T-helper 1 cell treated with Interleukin-12 subunit alpha and Interleukin-12 subunit beta and Interleukin-4 antibody, amounts not matched to agents 30 ng/mL and 1 ng/mL, for 36 hours (primary cell): ENCODE results near the gene UBE2I. TPM values are rescaled to one million over a fixed set of nuclear protein-coding genes. Genes with fewer than 3 reads are reported as not detected.
"Not testable (repeated sequence)": the region's sequence is repeated elsewhere in the genome, so short reads cannot be mapped to it uniquely, and the experiment has no call there.

Experiments used
- intact Hi-C: fragments of 100-400 bp; cut with micrococcal nuclease; formaldehyde crosslinking; loops from one replicate; pipeline ENCODE4 v1.15.1; 2024
- total RNA-seq: library from RNA; stranded (reverse); gene quantifications from 2 replicates; pipeline ENCODE4 v1.2.3, GENCODE V29; 2022

Gene UBE2I
- total RNA-seq: 217 and 224 TPM in 2 replicates

DNA sequence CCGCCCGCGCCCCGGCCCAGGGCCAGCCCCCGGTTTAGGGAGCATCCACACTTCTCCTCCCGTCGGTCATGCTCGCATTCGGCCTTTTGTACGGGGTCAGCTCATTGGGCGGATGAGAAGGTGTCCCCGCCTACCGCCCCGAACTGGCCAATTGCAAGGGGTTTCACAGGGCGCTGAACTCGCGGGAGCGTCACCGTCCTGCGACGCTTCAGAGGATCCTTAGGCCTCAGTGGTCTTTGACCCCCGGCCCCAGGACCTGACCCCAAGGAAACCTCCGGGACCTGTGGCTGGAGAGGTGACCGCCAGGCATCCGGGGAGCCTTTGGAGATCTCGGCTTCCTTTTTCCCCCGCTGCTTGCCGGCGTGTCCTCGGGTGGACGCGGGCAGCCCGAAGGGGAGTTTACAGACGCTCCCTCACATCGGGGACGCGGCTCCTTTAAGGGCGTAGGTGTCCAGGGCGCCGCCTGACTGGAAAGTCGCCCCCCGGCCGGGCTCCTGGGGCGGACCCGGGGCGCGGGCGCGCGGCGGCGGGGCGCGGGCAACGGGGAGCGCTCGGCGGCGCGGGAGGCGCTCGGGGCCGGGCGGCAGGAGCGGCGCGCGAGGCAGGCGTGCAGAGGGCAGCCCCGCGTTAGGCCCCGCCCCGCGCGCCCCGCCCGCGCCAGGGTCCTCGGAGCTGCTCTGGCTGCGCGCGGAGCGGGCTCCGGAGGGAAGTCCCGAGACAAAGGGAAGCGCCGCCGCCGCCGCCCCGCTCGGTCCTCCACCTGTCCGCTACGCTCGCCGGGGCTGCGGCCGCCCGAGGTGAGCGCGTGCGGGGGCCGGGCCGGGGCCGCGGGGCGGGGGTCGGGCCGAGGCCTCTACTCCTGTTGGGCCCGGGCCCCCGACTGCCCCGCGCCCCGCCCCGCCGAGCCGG lies at the start of gene UBE2I:
Gene UBE2I, plus strand, starts transcription at position 660 of the 909 bp plus-strand sequence. CDS start 4,395 bp downstream, outside the sequence.
- intact Hi-C loops: loop anchor here (1.0 to 10.0 kb wide), 5 partner anchors 8 to 302 kb away; partner anchors contain the start of gene TMEM204

DNA sequence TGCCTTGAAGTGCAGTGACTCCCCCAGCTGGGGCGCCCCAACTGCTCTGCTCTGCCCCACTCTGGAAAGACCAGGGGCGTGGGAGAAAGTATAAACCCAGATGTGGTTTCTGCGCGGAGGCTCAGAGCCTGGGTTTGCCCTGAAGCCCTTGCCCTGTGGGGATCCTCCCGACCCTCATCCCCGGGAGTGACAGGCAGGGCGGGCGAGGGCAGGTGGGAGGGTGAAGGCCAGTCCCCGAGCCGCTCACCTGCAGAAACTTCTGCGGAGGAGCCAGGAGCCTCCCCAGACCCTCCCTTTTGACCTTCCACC lies 49.7 kb upstream of the UBE2I start:
- intact Hi-C loops: no loop called here

DNA sequence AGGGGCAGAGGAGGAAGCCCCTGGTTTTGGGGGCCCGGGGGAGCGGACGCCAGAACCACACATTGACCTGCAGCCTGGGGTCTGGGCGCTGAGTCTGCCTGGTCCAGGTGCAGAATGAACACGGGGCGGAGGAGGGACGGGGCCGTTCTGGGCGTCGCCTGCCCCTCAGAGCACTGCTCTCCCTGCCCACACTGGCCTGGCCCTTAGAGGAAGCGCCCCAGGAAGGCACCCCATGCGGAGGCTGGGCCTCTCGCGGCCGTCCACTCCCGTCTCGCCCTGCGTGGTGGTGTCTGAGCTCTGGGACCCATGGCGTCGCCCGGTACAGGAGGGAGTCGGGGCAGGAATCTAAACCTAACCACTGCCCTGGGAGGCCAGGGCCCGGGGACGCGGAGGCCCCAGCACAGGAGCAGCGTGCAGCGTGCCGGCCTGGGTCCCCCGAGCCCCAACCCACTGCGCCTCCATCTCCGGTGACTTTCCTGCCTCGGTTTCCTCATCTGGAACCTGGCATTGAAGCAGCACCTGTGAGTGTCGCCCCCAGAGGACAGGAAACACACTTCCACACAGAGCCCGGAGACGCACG lies 49.2 kb upstream of the UBE2I start:
- intact Hi-C loops: no loop called here

DNA sequence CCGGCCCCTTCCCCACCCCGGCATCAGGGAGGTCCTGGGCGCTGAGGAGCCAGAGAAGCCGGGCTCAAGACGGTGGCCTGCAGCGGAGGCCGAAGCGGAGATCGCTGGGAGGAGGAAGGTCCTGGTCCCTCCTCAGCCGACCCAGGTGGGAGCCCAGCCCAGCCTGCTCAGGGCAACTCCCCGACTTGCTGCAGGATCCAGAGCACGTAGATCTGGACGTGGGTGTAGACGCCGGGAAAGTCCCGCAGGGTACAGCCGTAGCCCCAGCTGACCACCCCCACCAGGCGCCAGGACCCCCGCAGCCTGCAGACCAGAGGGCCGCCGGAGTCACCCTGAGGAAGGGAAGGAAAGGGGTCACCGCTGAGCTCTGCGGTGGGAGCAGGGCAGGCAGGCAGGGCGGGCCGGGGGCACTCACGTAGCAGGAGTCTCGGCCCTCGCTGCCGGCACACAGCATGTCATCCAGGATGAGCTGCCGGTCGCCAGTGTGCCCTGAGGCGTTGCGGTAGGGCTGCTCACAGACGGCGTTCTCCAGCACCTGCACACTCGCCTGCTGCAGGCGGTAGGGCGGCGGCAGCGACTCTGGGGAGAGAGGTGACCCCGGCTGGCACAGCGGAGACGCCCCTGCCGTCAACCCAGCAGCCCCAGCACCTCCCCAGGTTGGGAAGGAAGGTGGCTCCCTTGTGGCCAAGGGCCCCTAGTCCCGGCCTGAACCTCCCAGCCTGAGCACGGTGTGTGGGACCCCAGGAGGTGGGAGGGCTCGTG lies 48.1 kb upstream of the UBE2I start:
- intact Hi-C loops: no loop called here

DNA sequence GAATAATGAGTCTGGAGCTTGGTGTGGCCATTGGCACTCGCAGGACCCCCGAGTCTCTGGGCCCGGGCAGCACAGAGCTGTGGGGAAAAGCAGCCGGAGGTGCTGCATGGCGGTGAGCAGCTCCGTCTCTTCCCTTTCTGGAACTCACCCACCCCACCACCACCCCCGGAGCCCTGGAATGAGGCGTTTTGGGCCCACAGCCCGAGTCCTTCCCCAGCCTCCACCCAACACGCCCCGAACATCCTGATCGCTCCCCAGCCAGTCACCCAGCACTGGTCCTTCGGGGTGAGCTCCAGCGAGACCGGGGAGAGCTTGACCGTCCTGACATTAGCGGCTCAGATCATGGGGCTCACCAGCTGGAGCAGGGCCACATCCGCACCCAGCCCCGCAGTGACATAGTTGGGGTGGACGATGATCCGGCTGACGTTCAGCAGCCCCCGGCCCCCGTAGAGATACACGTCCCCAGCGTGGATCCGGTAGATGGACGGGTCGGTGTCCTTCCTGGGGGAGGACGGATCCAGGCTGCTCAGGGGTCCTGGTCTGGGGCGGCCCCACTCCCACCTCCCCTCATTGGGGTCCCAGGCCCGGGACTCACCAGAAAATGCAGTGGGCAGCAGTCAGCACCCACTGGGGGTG lies 47.1 kb upstream of the UBE2I start:
- intact Hi-C loops: no loop called here

DNA sequence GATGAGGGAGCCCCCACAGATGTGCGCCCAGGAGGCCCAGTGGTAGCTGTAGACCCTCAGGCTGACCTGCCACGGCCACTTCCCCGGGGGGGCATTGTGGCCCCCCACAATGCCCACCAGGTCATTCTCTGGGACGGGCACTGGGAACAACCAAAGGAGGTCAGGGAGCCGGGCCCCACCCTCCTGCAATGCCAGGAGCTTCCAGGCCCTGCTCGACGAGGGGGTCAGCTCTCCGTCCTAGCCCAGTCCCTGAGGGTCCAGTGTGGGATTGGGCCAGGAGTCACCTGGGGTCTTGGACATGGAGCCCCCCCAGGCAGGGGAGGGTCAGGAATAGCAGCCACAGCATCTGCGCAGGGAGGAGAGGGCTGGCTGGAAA lies 46.6 kb upstream of the UBE2I start:
- intact Hi-C loops: no loop called here

DNA sequence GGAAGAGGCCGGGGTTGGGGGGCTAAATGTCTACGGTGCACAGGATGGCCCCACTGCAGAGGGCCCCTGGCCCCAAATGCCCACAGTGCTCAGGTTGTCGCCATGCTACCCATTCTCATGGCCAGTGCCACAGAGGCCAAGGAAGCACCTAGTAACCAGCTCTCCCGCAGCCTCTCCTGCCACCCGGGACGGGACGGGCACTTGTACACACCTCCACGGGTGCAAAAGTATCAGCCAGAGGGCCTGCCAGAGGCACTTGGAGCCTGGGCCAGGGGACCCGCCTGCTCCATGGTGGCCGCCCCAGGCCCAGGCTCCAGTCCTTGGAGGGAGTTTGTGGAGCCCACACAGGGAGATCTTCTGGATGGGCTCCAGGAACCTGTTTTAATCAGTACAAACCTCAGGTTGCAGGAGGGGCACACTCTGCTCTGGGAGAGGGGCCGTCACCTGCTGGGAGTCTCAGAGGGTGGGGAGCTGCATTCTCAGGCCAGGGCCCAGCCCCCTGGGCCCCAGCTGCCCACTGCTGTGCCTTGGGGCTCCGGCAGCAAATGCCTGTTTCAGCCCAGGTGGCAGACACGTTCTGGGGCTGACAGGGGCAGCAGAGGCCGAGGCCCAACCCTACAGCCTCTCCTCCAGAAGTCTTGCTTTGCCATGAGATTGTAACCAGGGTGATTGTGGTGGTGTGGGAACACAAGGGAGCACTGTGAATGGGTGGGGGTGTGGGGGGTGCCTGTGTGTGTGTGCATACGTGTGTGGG lies 45.7 kb upstream of the UBE2I start:
- intact Hi-C loops: no loop called here

DNA sequence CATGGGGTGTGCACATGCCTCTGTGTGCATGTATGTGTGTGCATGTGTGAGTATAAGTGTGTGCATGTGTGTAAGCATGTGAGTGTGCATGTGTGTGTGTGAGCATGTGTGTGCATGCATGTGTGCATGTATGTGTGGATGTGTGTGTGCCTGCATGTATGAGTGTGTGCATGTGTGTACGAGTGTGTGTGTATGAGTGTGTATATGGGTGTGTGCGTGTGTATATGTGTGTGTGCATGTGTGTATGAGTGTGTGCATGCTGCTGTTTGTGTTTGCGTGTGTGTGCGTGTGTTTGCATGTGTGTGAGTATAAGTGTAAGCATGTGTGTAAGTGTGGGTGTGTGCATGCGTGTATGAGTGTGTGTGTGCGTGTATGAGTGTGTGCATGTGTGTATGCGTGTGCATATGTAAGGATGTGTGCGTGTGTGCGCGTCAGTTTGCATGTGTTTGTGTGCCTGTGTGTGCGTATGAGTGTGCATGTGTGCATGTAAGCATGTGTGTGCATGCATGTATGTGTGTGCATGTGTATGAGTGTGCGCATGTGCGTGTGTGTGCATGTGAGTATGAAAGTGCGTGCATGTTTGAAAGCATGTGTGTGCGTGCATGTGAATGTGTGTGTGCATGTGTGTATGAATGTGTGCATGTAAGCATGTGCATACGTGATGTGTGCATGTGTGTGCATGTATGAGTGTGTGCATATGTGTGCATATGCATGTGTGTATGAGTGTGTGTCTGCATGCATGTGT lies 44.9 kb upstream of the UBE2I start:
- intact Hi-C loops: no loop called here

DNA sequence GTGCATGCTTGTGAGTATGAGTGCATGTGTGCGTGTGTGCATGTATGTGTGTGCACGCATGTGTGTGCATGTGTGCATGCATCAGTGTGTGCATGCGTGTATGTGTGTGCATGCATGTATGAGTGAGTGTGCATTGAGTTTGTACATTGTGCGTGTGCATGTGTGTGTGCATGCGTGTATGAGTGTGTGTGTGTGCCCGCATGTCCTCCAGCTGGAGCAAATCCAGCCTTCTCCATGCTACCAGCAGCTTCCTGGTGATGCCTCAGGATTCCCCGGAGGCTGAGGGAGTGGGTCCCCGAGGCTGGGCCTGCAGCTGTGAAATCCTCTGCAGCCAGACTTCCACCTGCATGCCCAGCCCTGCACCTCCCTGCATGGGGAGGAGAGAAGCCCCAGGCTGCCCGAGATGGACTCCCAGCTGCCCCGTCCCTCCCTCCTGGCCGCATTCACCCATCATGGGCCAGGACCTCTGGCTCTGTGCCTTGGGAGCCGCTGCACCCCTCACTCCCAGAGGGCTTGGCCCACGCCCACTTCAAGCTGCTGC lies 44.3 kb upstream of the UBE2I start:
- intact Hi-C loops: no loop called here

DNA sequence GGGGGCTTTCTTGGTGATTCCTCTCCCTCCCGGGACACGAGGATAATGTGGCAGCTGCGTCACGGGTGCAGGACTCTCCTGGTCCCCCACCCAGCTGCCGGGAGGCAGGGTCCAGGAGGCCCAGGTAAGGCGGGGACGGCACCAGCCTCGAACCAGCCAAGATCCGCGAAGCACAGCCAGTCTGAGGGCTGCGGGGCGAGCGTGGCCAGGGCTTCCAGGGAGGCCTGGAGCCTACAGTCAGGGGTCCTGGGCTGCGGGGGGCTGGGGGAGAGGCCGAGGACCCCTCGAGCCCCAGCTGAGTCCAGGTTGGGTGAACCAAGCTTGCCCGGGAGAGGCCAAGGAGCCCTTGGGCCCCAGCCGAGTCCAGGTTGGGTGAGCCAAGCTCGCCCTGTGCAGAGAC lies 43.6 kb upstream of the UBE2I start:
- intact Hi-C loops: no loop called here

DNA sequence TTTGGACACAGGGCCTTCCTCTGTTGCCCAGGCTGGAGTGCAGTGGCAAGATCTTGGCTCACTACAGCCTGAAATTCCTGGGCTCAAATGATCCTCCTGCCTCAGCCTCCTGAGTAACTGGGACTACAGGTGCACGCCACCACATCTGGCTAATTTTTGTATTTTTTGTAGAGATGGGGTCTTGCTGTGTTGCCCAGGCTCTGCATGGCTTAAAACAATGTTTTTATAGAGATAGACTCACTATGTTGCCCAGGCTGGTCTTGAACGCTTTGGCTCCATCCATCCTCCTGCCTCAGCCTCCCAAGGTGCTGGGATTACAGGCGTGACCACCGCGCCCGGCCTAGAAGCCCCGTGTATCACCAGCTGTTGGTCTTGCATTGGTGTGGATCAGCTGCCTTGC lies 40.0 kb upstream of the UBE2I start:
- intact Hi-C loops: not testable (repeated sequence)

DNA sequence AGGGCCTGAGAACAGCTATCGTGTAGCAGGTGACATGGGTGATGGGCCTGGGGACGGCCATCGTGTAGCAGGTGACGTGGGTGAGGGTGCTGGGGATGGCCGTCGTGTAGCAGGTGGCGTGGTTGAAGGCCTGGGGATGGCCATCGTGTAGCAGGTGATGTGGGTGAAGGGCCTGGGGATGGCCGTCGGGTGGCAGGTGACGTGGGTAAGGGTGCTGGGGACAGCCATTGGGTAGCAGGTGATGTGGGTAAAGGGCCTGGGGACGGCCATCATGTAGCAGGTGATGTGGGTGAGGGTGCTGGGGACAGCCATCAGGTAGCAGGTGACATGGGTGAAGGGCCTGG lies 38.1 kb upstream of the UBE2I start:
- intact Hi-C loops: no loop called here

DNA sequence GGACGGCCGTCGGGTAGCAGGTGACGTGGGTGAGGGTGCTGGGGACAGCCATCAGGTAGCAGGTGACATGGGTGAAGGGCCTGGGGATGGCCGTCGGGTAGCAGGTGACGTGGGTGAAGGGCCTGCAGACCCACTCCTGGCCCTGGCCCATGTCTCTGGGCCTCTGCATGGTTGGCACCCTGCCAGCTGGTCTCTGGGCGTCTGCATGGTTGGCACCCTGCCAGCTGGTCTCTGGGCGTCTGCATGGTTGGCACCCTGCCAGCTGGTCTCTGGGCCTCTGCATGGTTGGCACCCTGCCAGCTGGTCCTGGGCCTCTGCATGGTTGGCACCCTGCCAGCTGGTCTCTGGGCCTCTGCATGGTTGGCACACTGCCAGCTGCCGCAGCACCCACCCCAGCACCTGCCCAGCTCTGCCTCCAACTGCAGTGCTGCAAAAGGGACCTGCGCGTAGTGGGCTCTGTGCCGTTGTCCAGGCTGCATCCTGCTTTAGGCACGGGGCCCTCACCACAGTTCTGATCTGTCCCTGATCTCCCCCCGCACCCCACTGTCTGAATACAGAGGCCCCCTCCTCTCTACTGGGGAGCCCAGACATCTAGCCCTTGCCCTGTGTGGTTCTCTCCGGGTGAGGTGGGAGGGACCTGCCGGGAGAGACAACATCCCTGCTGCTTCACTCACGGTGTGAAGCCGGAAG lies 37.6 kb upstream of the UBE2I start:
- intact Hi-C loops: not testable (repeated sequence)

DNA sequence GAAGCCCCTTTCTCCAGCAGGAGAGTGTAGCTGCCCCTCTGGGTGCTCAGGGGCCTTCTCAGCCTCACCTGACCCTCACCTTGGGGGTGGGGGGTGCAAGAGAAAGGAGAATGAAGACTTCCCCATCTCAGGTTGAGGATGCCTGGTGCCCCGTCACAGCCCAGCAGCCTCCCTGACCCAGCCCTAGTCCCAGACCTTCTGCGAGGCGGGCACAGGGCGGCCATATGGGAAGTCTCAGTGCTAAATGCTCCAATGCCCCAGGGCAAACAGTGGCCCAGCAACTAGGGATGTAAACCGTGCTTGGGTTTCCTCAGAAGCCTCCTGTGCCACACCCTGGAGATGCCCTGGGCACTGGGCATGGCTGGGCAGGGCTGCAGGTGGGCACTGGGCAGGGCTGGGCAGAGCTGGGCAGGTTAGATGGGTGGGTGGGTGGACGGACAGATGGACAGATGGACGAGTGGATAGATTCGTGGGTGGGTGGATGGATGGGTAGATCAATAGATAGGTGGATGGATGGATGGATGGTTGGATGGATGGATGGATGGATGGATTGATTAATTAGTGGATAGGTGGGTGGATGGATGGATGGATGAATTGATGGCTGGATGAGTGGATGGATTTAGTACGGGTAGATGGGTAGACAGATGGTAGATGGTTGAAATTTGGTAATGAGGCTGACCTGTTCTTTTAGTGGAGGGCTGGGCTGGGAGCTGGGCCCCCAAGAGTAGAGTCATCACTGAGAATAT lies 36.8 kb upstream of the UBE2I start:
- intact Hi-C loops: no loop called here

DNA sequence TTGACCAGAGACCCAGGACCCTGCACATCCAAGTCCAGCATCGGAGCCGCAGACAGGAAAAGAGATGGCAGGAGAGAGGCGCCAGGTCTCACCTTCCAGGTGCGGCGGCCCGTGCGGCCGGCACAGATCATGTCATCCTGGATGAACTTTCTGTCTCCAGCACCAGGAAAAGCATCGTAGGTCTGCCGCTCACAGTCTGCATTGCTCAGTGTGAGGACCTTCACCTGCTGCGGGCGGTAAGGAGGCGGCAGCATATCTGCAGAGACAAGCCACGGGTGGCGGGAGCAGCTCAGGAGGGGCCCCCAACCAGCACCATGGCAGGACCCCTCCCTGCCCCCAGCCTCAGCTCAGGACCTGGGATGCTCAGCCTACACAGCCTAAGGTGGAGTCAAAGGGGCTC lies 35.6 kb upstream of the UBE2I start:
- intact Hi-C loops: no loop called here

DNA sequence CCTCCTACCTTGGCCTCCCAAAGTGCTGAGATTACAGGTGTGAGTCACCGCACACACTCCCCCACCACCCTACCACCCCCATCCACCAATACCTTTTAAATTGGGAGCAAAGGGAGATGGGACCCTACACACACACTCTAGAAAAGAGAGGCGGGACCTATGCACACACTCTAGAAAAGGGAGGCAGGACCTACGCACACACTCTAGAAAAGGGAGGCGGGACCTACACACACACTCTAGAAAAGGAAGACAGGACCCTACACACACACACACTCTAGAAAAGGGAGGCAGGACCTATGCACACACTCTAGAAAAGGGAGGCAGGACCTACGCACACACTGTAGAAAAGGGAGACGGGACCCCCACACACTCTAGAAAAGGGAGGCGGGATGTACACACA lies 34.7 kb upstream of the UBE2I start:
- intact Hi-C loops: no loop called here

DNA sequence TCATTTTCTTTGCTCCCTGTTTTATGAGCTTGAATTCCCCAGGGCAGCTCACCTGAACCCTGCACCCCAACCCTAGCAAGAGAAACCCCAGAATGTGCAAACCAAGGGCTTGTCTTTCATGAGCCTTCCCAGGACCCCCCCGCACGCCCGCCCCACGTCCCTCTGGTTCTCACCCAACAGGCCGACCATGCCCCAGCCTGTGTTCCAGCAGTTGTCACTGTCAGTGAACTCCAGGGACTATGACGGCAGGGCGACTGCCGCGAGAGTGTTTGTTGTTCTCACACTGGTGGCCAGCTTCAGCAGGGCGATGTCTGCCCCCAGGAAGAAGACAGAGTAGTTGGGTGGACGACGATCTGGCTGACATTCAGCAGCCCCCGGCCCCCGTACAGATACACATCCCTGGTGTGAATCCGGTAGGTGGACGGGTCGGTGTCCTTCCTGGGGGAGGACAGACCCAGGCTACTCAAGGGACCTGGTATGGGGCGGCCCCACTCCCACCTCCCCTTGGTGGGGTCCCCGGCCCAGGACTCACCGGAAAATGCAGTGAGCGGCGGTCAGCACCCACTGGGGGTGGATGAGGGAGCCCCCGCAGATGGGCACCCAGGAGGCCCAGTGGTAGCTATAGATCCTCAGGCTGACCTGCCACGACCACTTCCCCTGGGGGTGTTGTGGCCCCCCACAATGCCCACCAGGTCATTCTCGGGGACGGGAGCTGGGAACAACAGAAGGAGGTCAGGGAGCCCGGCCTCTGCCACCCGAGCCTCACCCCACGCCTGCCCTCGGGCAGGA lies 33.5 kb upstream of the UBE2I start:
- intact Hi-C loops: no loop called here

DNA sequence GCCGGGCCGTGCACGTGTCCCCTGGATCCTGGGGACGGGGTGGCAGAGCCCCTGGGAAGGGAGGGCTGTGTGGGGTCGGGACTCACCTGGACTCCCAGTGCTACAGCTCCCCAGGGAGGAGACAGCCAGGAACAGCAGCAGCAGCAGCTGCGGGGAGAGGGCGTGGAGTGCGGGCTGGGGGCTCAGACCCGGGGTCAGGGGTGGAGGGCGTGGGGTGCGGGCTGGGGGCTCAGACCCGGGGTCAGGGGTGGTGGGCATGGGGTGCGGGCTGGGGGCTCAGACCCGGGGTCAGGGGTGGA lies 32.9 kb upstream of the UBE2I start:
- intact Hi-C loops: no loop called here
